OCI-LY7 (cell line): ENCODE measurements around the gene LPIN2. TPM values are rescaled to one million over a fixed set of nuclear protein-coding genes. Genes with fewer than 3 reads are reported as not detected.
A peak's percentile ranks its signal among the peaks of the same experiment; 100 is the strongest.

ENCODE experiments used
- BruUV-seq: library from RNA; stranded (reverse); fragments of 400-500 nt; replicated peaks from 2 replicates; lab custom pipeline; 2021; lab: Mats Ljungman, UMichigan
- CTCF ChIA-PET: fragments of 300-600 bp; sonication (Branson Sonifier 250); formaldehyde crosslinking; loops from one replicate; lab custom pipeline; 2022; ENCODE audit warnings: antibody characterized with exemption; ENCODE audit not compliant: unreplicated experiment; lab: Charles Lee
- POLR2A ChIA-PET: fragments of 300-600 bp; sonication (Branson Sonifier 250); formaldehyde crosslinking; loops from one replicate; lab custom pipeline; 2022; ENCODE audit warnings: antibody characterized with exemption; lab: Charles Lee
- DNase-seq: peaks from one replicate; pipeline ENCODE4 v3.0.0-alpha.2; 2015; ENCODE audit warnings: low spot score
- H2AFZ ChIP-seq: fragments of 200-600 bp; sonication (generic), shearing (Covaris generic); 2 replicates; pipeline ENCODE4 v1.6.1; 2014; ENCODE audit warnings: mild to moderate bottlenecking, antibody characterized with exemption, low read length, moderate library complexity
- H3K27ac ChIP-seq: fragments of 200-600 bp; sonication (generic); 2 replicates; pipeline ENCODE4 v1.5.1; 2014; ENCODE audit warnings: mixed run types, low read depth, mild to moderate bottlenecking, moderate library complexity, low read length, inconsistent platforms; ENCODE audit not compliant: poor library complexity, severe bottlenecking
- H3K36me3 ChIP-seq: fragments of 200-600 bp; sonication (generic); 2 replicates; pipeline ENCODE4 v1.6.1; 2014; ENCODE audit warnings: mild to moderate bottlenecking, antibody characterized with exemption, low read length, moderate library complexity, mixed read lengths; ENCODE audit not compliant: insufficient read depth
- H3K4me1 ChIP-seq: fragments of 200-600 bp; sonication (generic); 2 replicates; pipeline ENCODE4 v1.5.1; 2014; ENCODE audit warnings: mild to moderate bottlenecking, low read length; ENCODE audit not compliant: insufficient read depth, poor library complexity, severe bottlenecking
- H3K4me2 ChIP-seq: fragments of 200-600 bp; sonication (generic); 2 replicates; pipeline ENCODE4 v1.6.1; 2014; ENCODE audit warnings: mild to moderate bottlenecking, low read length
- H3K4me3 ChIP-seq: fragments of 200-600 bp; sonication (generic); 2 replicates; pipeline ENCODE4 v1.5.1; 2014; ENCODE audit warnings: mild to moderate bottlenecking, low read depth, low read length; ENCODE audit not compliant: poor library complexity, severe bottlenecking
- H3K79me2 ChIP-seq: fragments of 200-600 bp; sonication (generic); 2 replicates; pipeline ENCODE4 v1.6.1; 2016; ENCODE audit warnings: low read depth, mild to moderate bottlenecking, low read length, moderate library complexity, mixed read lengths; ENCODE audit not compliant: insufficient read depth
- H3K9me2 ChIP-seq: fragments of 200-600 bp; sonication (generic); 2 replicates; pipeline ENCODE4 v1.6.1; 2016; ENCODE audit warnings: mild to moderate bottlenecking, low read length, mixed read lengths; ENCODE audit not compliant: insufficient read depth
- H3K9me3 ChIP-seq: fragments of 200-600 bp; sonication (generic); 2 replicates; pipeline ENCODE4 v1.6.1; 2014; ENCODE audit warnings: mild to moderate bottlenecking, mixed run types, low read length, mixed read lengths
- H4K20me1 ChIP-seq: fragments of 200-600 bp; sonication (generic); 2 replicates; pipeline ENCODE4 v1.6.1; 2014; ENCODE audit warnings: mild to moderate bottlenecking, antibody characterized with exemption, low read length, moderate library complexity, mixed read lengths; ENCODE audit not compliant: insufficient read depth
- EZH2phosphoT487 ChIP-seq: fragments of 200-600 bp; sonication (generic); IDR thresholded peaks from 2 replicates; pipeline ENCODE4 v1.6.1; 2018; ENCODE audit warnings: low read depth, borderline replicate concordance, mild to moderate bottlenecking, mixed run types, antibody characterized with exemption, low read length, moderate library complexity, mixed read lengths
- intact Hi-C: fragments of 100-400 bp; cut with micrococcal nuclease; formaldehyde crosslinking; loops from one replicate; pipeline ENCODE4 v1.10.0; 2022; ENCODE audit not compliant: unreplicated experiment
- total RNA-seq, 2 experiments: library from RNA; depleted of rRNA in 1 of 2; stranded (reverse); fragments of >200 nt in 1 of 2; shearing (Covaris generic) in 1 of 2; gene quantifications; 2 replicates each; pipeline ENCODE4 v1.2.3, GENCODE V29; 2014 to 2022
- TF ChIP-seq, protein P1 (sequence below): fragments of 200-600 bp; sonication (generic); conservative IDR thresholded peaks from 2 replicates; pipeline ENCODE4 v1.5.1; 2014; ENCODE audit warnings: mild to moderate bottlenecking, antibody characterized with exemption, low read length, moderate library complexity, mixed read lengths

LPIN2 gene
- total RNA-seq, 2 experiments from 2014 or later = 18.9 to 20.1 TPM

GRCh38 chr18:3040881-3041280 lies 27.9 kb upstream of the LPIN2 start:
- BruUV-seq = no TSS peak
- peaks cover 7% of the 10 kb centered on the region for H3K4me1 ChIP-seq
- no peaks in the 10 kb centered on the region for H4K20me1 ChIP-seq
- no peaks in the 10 kb centered on the region for H3K79me2 ChIP-seq
- no peak for DNase-seq
- H3K4me3 ChIP-seq = no peak overlapping the region
- ChIA-PET CTCF (no interaction called here), POLR2A (interaction anchor here (0.7 kb wide), 1 partner anchor 10 kb away, joined by 3 read pairs; no protein-coding TSS in a partner anchor)
- intact Hi-C loops = no loop called here
- H3K36me3 ChIP-seq = no peaks in the 10 kb centered on the region
- no peak overlapping the region for H3K4me2 ChIP-seq
- TF ChIP-seq EZH2phosphoT487 = no peak
- TF ChIP-seq, protein P1, sequence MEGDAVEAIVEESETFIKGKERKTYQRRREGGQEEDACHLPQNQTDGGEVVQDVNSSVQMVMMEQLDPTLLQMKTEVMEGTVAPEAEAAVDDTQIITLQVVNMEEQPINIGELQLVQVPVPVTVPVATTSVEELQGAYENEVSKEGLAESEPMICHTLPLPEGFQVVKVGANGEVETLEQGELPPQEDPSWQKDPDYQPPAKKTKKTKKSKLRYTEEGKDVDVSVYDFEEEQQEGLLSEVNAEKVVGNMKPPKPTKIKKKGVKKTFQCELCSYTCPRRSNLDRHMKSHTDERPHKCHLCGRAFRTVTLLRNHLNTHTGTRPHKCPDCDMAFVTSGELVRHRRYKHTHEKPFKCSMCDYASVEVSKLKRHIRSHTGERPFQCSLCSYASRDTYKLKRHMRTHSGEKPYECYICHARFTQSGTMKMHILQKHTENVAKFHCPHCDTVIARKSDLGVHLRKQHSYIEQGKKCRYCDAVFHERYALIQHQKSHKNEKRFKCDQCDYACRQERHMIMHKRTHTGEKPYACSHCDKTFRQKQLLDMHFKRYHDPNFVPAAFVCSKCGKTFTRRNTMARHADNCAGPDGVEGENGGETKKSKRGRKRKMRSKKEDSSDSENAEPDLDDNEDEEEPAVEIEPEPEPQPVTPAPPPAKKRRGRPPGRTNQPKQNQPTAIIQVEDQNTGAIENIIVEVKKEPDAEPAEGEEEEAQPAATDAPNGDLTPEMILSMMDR = no peak
- H3K9me3 ChIP-seq = no peaks in the 10 kb centered on the region
- H3K9me2 ChIP-seq = no peaks in the 10 kb centered on the region
- no peak overlapping the region for H3K27ac ChIP-seq
- H2AFZ ChIP-seq = no peak overlapping the region

GRCh38 chr18:3040173-3040572 lies 27.2 kb upstream of the LPIN2 start:
- CTCF ChIA-PET = no interaction called here
- intact Hi-C loops = no loop called here
- no peaks in the 10 kb centered on the region for H3K9me2 ChIP-seq
- H3K27ac ChIP-seq = no peak overlapping the region
- no peak for DNase-seq
- POLR2A ChIA-PET = interaction anchor here (0.7 kb wide), 1 partner anchor 9 kb away, joined by 3 read pairs; no protein-coding TSS in a partner anchor
- peaks cover 7% of the 10 kb centered on the region for H3K4me1 ChIP-seq
- no peak overlapping the region for H2AFZ ChIP-seq
- no peaks in the 10 kb centered on the region for H4K20me1 ChIP-seq
- H3K36me3 ChIP-seq = no peaks in the 10 kb centered on the region
- TF ChIP-seq, protein P1 = no peak
- TF ChIP-seq EZH2phosphoT487 = no peak
- no peaks in the 10 kb centered on the region for H3K79me2 ChIP-seq
- no peak overlapping the region for H3K4me3 ChIP-seq
- no TSS peak for BruUV-seq
- H3K4me2 ChIP-seq = no peak overlapping the region
- H3K9me3 ChIP-seq = no peaks in the 10 kb centered on the region

GRCh38 chr18:3037423-3037915 lies 24.5 kb upstream of the LPIN2 start:
- H3K27ac ChIP-seq = no peak overlapping the region
- H3K9me2 ChIP-seq = no peaks in the 10 kb centered on the region
- peaks cover 7% of the 10 kb centered on the region for H3K4me1 ChIP-seq
- no peaks in the 10 kb centered on the region for H3K36me3 ChIP-seq
- no peak for TF ChIP-seq EZH2phosphoT487
- TF ChIP-seq, protein P1 = no peak
- POLR2A ChIA-PET = interaction anchor here (0.7 to 1.3 kb wide), 4 partner anchors 11 to 120 kb away, joined by 3 to 4 read pairs (median 3); no protein-coding TSS in a partner anchor
- no peak overlapping the region for H3K4me2 ChIP-seq
- CTCF ChIA-PET = no interaction called here
- peak; percentile 44 for DNase-seq
- intact Hi-C loops = no loop called here
- no peak overlapping the region for H2AFZ ChIP-seq
- no TSS peak for BruUV-seq
- no peak overlapping the region for H3K4me3 ChIP-seq
- no peaks in the 10 kb centered on the region for H3K9me3 ChIP-seq
- no peaks in the 10 kb centered on the region for H3K79me2 ChIP-seq
- no peaks in the 10 kb centered on the region for H4K20me1 ChIP-seq
